GM18526 (cell line): ENCODE measurements around the gene FMNL1.
A peak's percentile ranks its signal among the peaks of the same experiment; 100 is the strongest.

ENCODE experiments used
- POLR2A ChIP-seq: IDR thresholded peaks from 3 replicates; pipeline ENCODE4 v1.6.1; 2011; ENCODE audit not compliant: insufficient read length; ENCODE audit errors: extremely low read depth

Gene FMNL1

DNA sequence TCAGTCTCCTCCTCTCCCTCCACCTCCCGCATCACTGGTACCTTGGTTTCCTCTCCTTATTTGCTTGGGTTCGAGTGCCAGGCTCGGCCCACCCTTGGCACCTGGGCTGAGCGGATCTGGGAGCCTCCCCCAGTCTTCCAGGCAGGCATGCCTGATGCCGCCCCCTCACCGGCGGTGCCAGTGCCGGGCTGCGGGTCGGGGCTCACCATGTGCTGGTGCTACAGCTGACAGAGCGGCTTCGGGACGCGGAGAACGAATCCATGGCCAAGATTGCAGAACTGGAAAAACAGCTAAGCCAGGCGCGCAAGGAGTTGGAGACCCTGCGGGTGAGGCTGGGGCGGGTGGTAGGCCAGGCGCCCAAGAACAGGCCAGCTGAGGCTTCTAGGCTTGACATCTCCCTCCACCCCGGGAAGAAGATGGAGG lies 19.2 kb downstream of the FMNL1 start:
- no peak for TF ChIP-seq POLR2A

DNA sequence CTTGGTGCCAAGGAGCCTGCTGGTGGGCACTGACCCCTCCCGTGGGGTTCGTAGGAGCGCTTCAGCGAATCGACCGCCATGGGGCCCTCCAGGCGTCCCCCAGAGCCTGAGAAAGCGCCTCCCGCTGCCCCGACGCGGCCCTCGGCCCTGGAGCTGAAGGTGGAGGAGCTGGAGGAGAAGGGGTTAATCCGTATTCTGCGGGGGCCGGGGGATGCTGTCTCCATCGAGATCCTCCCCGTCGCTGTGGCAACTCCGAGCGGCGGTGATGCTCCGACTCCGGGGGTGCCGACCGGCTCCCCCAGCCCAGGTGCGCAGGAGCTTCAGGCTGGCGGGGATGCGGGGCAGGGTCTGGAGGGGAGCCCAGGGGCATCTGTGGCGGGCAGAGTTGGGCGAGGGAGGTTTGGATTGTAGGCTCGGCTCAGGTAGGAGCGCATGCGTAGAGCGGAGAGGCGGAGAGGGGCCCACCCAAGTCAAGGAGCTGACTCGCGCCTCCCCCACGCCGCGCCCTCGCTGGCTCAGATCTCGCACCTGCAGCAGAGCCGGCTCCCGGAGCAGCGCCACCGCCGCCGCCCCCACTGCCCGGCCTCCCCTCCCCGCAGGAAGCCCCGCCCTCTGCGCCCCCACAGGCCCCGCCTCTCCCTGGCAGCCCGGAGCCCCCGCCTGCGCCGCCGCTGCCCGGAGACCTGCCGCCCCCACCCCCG lies 19.8 kb downstream of the FMNL1 start:
- TF ChIP-seq POLR2A: no peak

DNA sequence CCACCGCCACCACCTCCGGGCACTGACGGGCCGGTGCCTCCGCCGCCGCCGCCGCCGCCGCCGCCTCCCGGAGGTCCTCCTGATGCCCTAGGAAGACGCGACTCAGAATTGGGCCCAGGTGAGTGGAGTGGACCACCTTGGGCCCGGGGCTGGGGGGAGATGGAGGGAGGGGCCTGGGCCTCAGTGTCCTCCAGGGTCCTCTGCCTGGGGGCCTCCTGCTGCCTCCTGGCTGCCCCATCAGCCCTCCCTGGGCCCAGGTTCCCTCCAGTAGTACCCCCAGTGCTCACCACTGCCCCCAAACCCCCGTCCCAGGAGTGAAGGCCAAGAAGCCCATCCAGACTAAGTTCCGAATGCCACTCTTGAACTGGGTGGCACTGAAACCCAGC lies 20.3 kb downstream of the FMNL1 start:
- no peak for TF ChIP-seq POLR2A

GRCh38 chr17:45243750-45244149 lies 22.1 kb downstream of the FMNL1 start:
- TF ChIP-seq POLR2A: no peak

DNA sequence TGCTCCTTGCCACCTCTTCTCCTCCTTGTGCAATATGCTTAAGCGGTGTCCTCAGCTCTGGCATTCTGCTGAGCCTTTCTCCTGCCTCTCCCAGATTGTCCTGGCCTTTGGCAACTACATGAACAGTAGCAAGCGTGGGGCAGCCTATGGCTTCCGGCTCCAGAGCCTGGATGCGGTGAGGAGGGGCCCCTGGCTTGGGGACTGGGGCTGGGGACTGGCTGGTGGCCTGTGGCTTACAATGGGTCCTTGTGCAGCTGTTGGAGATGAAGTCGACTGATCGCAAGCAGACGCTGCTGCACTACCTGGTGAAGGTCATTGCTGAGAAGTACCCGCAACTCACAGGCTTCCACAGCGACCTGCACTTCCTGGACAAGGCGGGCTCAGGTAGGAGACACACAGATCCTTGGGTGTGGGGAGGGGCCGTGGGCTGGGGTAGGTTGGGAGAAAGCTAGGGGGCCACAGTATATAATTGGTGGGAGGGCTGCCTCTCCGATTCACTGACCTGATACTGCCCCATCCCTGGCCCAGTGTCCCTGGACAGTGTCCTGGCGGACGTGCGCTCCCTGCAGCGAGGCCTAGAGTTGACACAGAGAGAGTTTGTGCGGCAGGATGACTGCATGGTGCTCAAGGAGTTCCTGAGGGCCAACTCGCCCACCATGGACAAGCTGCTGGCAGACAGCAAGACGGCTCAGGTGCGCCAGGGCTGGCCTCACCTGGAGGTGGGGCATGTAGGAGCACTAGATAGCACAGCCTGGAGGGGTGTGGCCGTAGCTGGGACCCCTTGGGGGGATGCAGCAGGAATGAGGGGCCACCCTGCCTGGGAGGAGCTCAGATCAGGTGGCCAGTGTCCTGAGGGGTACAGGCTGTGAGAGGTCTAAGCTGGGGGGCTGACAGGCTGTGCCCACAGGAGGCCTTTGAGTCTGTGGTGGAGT lies 23.3 kb downstream of the FMNL1 start:
- no peak for TF ChIP-seq POLR2A

GRCh38 chr17:45246338-45246737 lies 24.7 kb downstream of the FMNL1 start:
- no peak for TF ChIP-seq POLR2A

- no peak for TF ChIP-seq POLR2A
Observed at GRCh38 chr17:45246861-45247428, 25.3 kb downstream of the FMNL1 start.

DNA sequence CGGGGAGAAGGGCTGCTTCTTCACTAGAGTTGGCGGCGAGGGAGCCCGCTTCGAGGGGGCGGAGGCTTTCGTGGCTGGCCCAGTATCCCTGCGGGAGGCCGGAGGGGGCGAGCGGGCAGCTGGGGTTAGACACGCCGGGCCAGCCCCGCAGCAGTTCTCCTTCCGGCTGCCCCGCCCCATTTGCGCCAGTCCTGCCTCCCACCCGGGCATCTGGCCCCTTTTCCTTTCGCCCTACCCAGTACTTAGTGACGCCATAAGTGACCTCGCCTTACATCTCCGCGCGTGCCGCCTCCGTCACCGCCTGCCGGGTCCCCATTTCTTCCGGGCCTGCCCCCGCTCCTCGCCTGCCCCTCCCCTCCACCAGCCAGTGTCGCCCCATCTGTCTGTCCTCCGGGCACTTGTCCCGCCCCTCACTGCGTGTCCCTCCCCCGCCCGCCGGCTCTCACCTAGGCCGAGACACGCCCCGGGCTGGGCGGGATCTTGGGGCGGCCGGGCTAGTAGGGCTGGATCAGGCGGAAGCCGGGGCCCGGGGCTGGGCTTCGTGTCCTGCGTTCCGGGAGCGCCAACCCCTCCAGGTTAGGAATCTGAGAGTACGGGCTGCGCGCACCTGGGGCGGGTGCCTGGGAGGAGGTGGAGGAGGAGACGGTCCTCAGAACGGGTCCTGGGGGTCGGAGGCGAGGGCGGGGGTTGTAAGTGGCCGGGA lies 25.9 kb downstream of the FMNL1 start:
- peak; percentile 59 for TF ChIP-seq POLR2A

- peak; percentile 63 for TF ChIP-seq POLR2A
Observed at GRCh38 chr17:45248132-45248957, 26.7 kb downstream of the FMNL1 start.

DNA sequence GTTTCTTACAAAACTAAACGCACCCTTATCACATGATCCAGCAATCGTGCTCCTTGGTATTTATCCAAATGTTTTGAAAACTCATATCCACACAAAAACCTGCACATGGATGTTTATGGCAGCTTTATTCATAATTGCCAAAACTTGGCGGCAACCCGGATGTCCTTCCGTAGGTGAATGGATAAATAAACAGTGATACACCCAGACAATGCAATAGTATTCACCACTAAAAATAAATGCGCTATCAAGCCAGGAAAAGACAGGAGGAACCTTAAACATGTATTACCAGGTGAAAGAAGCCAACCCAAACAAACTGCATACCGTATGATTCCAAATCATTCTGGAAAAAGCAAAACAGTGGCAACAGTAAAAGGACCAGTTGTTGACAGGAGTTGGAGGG lies 30.2 kb downstream of the FMNL1 start:
- no peak for TF ChIP-seq POLR2A

DNA sequence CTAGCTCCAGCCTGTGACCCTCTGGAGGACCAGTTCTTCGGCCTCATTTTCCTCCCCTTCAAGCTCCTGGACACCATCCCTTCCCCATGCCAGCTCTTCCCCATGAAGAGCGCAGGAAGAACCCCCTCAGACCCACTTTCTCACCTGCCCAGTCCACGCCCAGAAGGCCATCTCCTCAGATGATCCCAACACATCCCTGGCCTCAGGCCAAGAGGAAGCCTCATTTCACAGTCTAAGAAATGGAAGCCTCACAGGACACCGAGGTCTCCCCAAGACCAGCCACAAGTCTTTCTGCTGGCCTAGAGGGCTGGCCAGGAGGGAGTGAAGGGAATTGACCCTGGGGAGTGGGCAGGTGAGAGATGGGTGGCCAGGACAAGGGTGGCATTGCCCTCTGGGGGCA lies 32.2 kb downstream of the FMNL1 start:
- no peak for TF ChIP-seq POLR2A

DNA sequence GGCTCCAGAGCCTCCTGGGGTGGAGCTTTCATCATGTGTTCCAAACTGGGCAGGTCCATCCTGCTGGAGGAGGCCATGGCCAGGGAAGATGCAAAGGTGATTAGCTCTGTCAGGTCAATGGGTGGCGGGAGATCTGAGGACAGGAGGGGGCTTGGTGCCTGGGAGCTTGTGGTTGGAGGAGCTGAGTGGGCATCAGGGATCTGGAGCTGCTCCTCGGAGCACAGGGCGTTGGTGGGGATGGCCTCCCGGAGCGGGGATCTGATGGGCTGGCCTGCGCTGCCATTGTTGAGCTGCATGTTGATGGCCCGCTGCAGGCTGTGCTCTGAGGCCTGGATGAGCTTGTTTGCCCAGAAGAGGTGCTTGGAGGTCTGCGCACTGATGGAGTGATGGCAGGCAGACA lies 33.7 kb downstream of the FMNL1 start:
- TF ChIP-seq POLR2A: no peak

DNA sequence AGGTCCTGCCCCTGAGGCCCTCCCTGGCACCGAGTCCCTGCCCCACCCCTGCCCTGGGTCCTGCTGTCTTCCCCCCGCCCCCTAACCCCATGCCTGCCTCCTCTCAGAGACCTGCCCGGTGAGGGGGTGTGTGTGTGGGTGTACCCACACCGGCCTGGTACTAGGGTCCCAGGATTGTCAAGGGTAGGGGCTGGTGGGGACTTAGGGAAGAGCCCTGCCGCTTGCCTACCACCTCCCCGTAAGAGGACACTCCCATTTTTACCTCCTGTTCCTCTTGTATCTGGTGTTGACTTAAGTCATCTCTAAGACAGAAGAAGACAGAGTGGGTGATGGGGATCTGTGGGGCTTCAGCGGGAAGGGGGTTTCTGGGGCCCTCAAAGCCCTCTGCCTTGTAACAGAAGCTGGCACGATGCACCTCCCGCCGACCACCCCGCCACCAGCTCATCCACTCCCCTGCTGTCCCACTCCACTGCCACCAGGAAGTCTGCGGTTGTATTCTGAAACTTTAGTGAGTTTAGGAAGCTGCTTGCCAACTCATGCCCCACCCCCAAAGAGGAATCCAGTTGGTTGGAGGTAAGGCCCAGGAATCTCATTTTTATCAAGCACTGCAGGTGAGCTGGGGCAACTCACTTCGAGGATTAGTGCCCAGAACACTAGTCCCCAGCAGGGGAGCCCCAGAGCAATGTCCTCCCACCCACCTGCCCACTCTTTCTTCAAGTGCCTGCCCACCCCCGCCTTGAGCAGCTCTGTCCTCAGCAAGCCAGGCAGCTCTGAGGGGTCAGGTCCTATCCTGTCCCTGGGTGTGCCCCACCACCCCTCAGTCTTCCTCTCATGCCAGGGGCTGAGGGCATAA lies 34.7 kb downstream of the FMNL1 start:
- TF ChIP-seq POLR2A: no peak

DNA sequence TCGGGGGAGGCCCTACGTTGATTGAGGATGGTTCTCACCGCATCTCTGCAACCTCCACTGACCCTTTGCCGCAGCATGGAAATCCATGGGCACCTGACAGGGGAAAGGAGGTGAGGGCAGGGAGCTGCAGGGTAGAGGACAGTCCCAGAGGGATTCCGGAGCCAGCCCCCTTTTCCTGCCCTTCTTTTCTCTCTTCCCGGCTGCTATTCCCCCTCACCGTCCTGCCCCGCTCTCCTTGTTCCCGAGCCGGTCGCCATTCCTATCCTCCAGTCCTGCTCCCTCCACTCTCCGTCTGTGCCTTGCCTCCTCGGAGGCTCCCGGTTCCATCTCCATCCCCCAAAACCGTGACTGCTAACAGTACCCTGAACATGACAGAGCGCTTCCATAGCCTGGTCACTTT lies 35.4 kb downstream of the FMNL1 start:
- no peak for TF ChIP-seq POLR2A

DNA sequence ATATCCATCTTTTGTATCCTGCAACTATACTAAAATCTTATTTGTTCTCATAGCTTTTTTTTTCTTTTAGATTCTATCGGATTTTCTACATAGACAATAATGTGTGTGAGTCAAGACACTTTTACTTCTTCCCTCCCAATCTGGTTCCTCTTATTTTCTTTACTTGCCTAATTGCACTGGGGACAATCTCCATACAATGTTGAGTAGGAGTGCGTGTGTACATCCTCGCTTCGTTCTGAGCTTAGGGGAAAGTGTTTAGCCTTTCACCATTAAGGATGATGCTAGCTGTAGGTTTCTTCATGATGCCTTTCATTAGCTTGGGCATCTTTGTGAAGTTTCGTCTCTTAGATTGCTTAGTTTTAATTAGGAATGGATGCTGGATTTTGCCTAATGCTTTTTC lies 37.3 kb downstream of the FMNL1 start:
- no peak for TF ChIP-seq POLR2A
